SK-N-SH (cell line): Measurements from ENCODE around the gene USP25. TPM values are rescaled to one million over a fixed set of nuclear protein-coding genes. Genes with fewer than 3 reads are reported as not detected.

Source experiments
- CTCF ChIA-PET: fragments of 300-600, 350-600 bp; formaldehyde crosslinking; extraction: SDS; loops from one replicate; lab custom pipeline; 2021; lab: Yijun Ruan, JAX
- POLR2A ChIA-PET: fragments of 350-600 bp; sonication (Branson Sonifier 250); formaldehyde crosslinking; extraction: SDS; loops from one replicate; lab custom pipeline; 2020; ENCODE audit warnings: antibody characterized with exemption, inconsistent platforms; lab: Yijun Ruan, JAX
- DNase-seq: peaks from one replicate; pipeline ENCODE4 v3.0.0; 2012
- H2AFZ ChIP-seq: fragments of 200-600 bp; sonication (generic); 2 replicates; pipeline ENCODE4 v1.8.1; 2016; ENCODE audit warnings: antibody characterized with exemption, mild to moderate bottlenecking, low read depth
- H3F3A ChIP-seq: fragments of 200-600 bp; sonication (generic); replicated peaks from 2 replicates; pipeline ENCODE3; 2016; ENCODE audit warnings: antibody characterized with exemption, mild to moderate bottlenecking; ENCODE audit not compliant: insufficient read depth
- H3K27ac ChIP-seq, 2 experiments: fragments of 200-500 bp in 1 of 2; fragments of 200-600 bp in 1 of 2; sonication (Bioruptor generic) in 1 of 2; sonication (generic), shearing (Covaris generic) in 1 of 2; 2 replicates each; pipeline versions ENCODE4 v1.5.1 to v1.6.1; 2014 to 2016; ENCODE audit warnings: low read depth in 2 of 2, inconsistent platforms in 1 of 2, low read length in 1 of 2, mild to moderate bottlenecking in 1 of 2, mixed read lengths in 1 of 2
- H3K27me3 ChIP-seq: fragments of 200-600 bp; sonication (generic), shearing (Covaris generic); 2 replicates; pipeline ENCODE4 v1.6.1; 2016; ENCODE audit warnings: mixed run types; ENCODE audit not compliant: insufficient read depth
- H3K36me3 ChIP-seq, 2 experiments: fragments of 200-500 bp in 1 of 2; fragments of 200-600 bp in 1 of 2; sonication (Bioruptor generic) in 1 of 2; sonication (generic) in 1 of 2; replicated peaks in 1 of 2; 2 replicates each; pipeline versions ENCODE3 to v1.5.1; 2014 to 2016; ENCODE audit warnings: low read length in 1 of 2, mild to moderate bottlenecking in 1 of 2; ENCODE audit not compliant: insufficient read depth in 2 of 2, control insufficient read depth in 1 of 2
- H3K4me1 ChIP-seq, 2 experiments: fragments of 200-500 bp in 1 of 2; fragments of 200-600 bp in 1 of 2; sonication (Bioruptor generic) in 1 of 2; sonication (generic), shearing (Covaris generic) in 1 of 2; 2 replicates each; pipeline versions ENCODE4 v1.5.1 to v1.6.1; 2014 to 2016; ENCODE audit warnings: low read depth in 1 of 2, low read length in 1 of 2, mixed run types in 1 of 2; ENCODE audit not compliant: insufficient read depth in 2 of 2, control insufficient read depth in 1 of 2
- H3K4me2 ChIP-seq: fragments of 200-600 bp; sonication (generic), shearing (Covaris generic); 2 replicates; pipeline ENCODE4 v1.6.1; 2017; ENCODE audit warnings: mixed run types
- H3K4me3 ChIP-seq, 2 experiments: fragments of 200-500 bp in 1 of 2; fragments of 200-600 bp in 1 of 2; sonication (Bioruptor generic) in 1 of 2; sonication (generic), shearing (Covaris generic) in 1 of 2; 2 replicates each; pipeline versions ENCODE4 v1.5.1 to v1.8.1; 2014 to 2016; ENCODE audit warnings: low read depth in 2 of 2, inconsistent platforms in 1 of 2, low read length in 1 of 2, mild to moderate bottlenecking in 1 of 2, mixed read lengths in 1 of 2, moderate library complexity in 1 of 2
- H3K79me2 ChIP-seq: fragments of 200-600 bp; sonication (generic); 2 replicates; pipeline ENCODE4 v1.8.1; 2017; ENCODE audit warnings: mild to moderate bottlenecking; ENCODE audit not compliant: insufficient read depth
- H3K9ac ChIP-seq: fragments of 200-600 bp; sonication (generic); 2 replicates; pipeline ENCODE4 v1.6.1; 2017; ENCODE audit warnings: mixed run types
- H3K9me2 ChIP-seq: fragments of 200-600 bp; sonication (generic); 2 replicates; pipeline ENCODE4 v1.6.1; 2017; ENCODE audit warnings: mixed run types
- H3K9me3 ChIP-seq: fragments of 200-600 bp; sonication (generic); 2 replicates; pipeline ENCODE4 v1.6.1; 2017; ENCODE audit warnings: mixed run types, mild to moderate bottlenecking, moderate library complexity
- H4K20me1 ChIP-seq: fragments of 200-600 bp; sonication (generic); 2 replicates; pipeline ENCODE4 v1.6.1; 2017; ENCODE audit warnings: mild to moderate bottlenecking, mixed run types; ENCODE audit not compliant: insufficient read depth
- CTCF ChIP-seq: fragments of 200-600 bp; sonication (generic); IDR thresholded peaks from 2 replicates; pipeline ENCODE4 v1.6.1; 2017; ENCODE audit warnings: antibody characterized with exemption, mild to moderate bottlenecking, moderate library complexity
- ELF1 ChIP-seq: IDR thresholded peaks from 2 replicates; pipeline ENCODE4 v1.4.0; 2012
- FOXJ3 ChIP-seq: sonication (generic); formaldehyde crosslinking; IDR thresholded peaks from 2 replicates; pipeline ENCODE4 v1.5.1; 2020; ENCODE audit warnings: mild to moderate bottlenecking, missing genetic modification reagents
- IRF3 ChIP-seq: fragments of 150-350 bp; IDR thresholded peaks from 2 replicates; pipeline ENCODE4 v1.6.1; 2016; ENCODE audit warnings: mild to moderate bottlenecking, low read depth, low read length
- MAX ChIP-seq: IDR thresholded peaks from 2 replicates; pipeline ENCODE4 v1.4.0; 2012; ENCODE audit warnings: low read depth
- MXI1 ChIP-seq: IDR thresholded peaks from 2 replicates; pipeline ENCODE4 v1.6.1; 2012; ENCODE audit warnings: mild to moderate bottlenecking, low read depth, low read length, improper control_type of control experiment
- NFIC ChIP-seq: IDR thresholded peaks from 2 replicates; pipeline ENCODE4 v1.4.0; 2012; ENCODE audit warnings: borderline replicate concordance
- NRF1 ChIP-seq: IDR thresholded peaks from 2 replicates; pipeline ENCODE4 v1.6.1; 2012; ENCODE audit warnings: low read depth, mild to moderate bottlenecking, low read length
- PBX3 ChIP-seq: IDR thresholded peaks from 2 replicates; pipeline ENCODE4; 2012
- RCOR1 ChIP-seq: fragments of 150-350 bp; IDR thresholded peaks from 2 replicates; pipeline ENCODE4 v1.6.1; 2017; ENCODE audit warnings: antibody characterized with exemption, low read length
- RFX5 ChIP-seq: IDR thresholded peaks from 2 replicates; pipeline ENCODE4 v1.6.1; 2012; ENCODE audit warnings: mild to moderate bottlenecking, improper control_type of control experiment, low read length
- RXRA ChIP-seq: IDR thresholded peaks from 2 replicates; pipeline ENCODE4 v1.4.0; 2012; ENCODE audit warnings: low read depth, mild to moderate bottlenecking, borderline replicate concordance
- SMC3 ChIP-seq: IDR thresholded peaks from 2 replicates; pipeline ENCODE4 v1.6.1; 2012; ENCODE audit warnings: low read depth, low read length, improper control_type of control experiment
- TCF12 ChIP-seq: IDR thresholded peaks from 2 replicates; pipeline ENCODE4 v1.4.0; 2012
- TEAD4 ChIP-seq: IDR thresholded peaks from 2 replicates; pipeline ENCODE4 v1.4.0; 2012; ENCODE audit warnings: mild to moderate bottlenecking, borderline replicate concordance; ENCODE audit not compliant: insufficient read depth
- YY1 ChIP-seq: IDR thresholded peaks from 2 replicates; pipeline ENCODE4 v1.4.0; 2012; ENCODE audit warnings: low read depth, mild to moderate bottlenecking
- ZBTB33 ChIP-seq: IDR thresholded peaks from 2 replicates; pipeline ENCODE4 v1.4.0; 2012; ENCODE audit warnings: low read depth, borderline replicate concordance
- WGBS: methylation state at CpG from one replicate; pipeline ENCODE4 v1.1.6; 2017; ENCODE audit warnings: low lambda C conversion rate; 5-methylcytosine and 5-hydroxymethylcytosine counted together
- polyA plus RNA-seq, 3 experiments: library from polyadenylated mRNA; depleted of rRNA; stranded (reverse); fragments of >200 nt; gene quantifications; 2 replicates each; pipeline ENCODE4 v1.2.3, GENCODE V29; 2012

The USP25 gene
- polyA plus RNA-seq, 1 of the 3 experiments (the other 2 are of a cell fraction) = 4.6 TPM

GRCh38 chr21:15849927-15850326 lies 120.1 kb downstream of the USP25 start:
- H3F3A ChIP-seq = no peaks in the 10 kb centered on the region
- no peak overlapping the region for H3K9ac ChIP-seq
- H3K27ac ChIP-seq = no peak overlapping the region
- CTCF ChIA-PET = no interaction called here
- peaks cover 0 to 21% of the 10 kb centered on the region in 2 experiments; a peak in 1 of 4 replicates for H3K4me1 ChIP-seq
- POLR2A ChIA-PET = no interaction called here
- no peak overlapping the region for H2AFZ ChIP-seq
- H3K27me3 ChIP-seq = no peaks in the 10 kb centered on the region
- H3K9me2 ChIP-seq = no peaks in the 10 kb centered on the region
- no peak for DNase-seq
- no peak overlapping the region for H3K4me2 ChIP-seq
- 78% methylated on average over 2 of the region's 2 CpGs for WGBS
- H3K79me2 ChIP-seq = no peaks in the 10 kb centered on the region
- no peak overlapping the region for H3K4me3 ChIP-seq
- TF ChIP-seq RXRA (no peak), ZBTB33 (no peak), FOXJ3 (CRISPR knock-in tag) (no peak), IRF3 (no peak), RFX5 (no peak), RCOR1 (no peak), SMC3 (no peak), TEAD4 (no peak), PBX3 (no peak), MXI1 (no peak), TCF12 (no peak), NRF1 (no peak), YY1 (no peak), ELF1 (no peak), MAX (no peak), NFIC (no peak), CTCF (no peak)
- H3K9me3 ChIP-seq = no peaks in the 10 kb centered on the region
- peaks cover 0 to 6% of the 10 kb centered on the region in 2 experiments for H3K36me3 ChIP-seq
- no peaks in the 10 kb centered on the region for H4K20me1 ChIP-seq
